Adrenal gland (tissue), 5 donors: ENCODE measurements around the gene PYGB.

Source experiments
- POLR2A ChIP-seq, 2 donors: fragments of 450-650 bp; IDR thresholded peaks; one replicate each; pipeline ENCODE4 v1.6.1; 2017; ENCODE audit warnings: antibody characterized with exemption in 2 of 2, mild to moderate bottlenecking in 2 of 2, moderate library complexity in 1 of 2
- TF ChIP-seq, protein P1 (sequence below), 6 experiments: fragments of 450-650 bp in 4 of 6; fragments of 200-600 bp in 2 of 6; sonication (generic) in 1 of 6; IDR thresholded peaks; 1 replicate in 5 of 6; 2 replicates in 1 of 6; pipeline versions ENCODE4 v1.5.1 to v1.8.0; 2016 to 2021; ENCODE audit warnings: antibody characterized with exemption in 6 of 6, mild to moderate bottlenecking in 2 of 6, moderate library complexity in 1 of 6
- donor health status: DM: no; HTN: no; CAD: no.

DNA sequence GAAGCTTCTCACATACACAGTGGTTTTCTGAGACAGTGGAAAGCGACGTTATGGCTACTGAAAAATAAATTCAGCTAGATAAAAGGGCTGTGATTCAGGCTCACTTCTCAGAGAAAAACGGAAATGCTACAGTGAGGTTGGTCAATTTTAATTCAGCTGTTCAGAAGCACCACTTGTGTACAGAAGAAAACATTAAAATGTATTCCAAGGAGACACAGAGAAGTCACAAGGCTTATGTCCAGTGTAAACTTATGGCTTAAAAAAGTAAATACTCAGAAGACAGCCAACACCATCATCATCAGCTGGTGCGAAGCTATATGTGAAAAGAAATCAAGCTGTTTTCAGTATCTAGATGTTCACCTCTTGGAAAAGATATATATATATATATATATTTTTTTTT lies 74.1 kb downstream of the PYGB start:
- TF ChIP-seq POLR2A (IDR thresholded peaks at IDR 0.05), result no peak
- TF ChIP-seq, protein P1, sequence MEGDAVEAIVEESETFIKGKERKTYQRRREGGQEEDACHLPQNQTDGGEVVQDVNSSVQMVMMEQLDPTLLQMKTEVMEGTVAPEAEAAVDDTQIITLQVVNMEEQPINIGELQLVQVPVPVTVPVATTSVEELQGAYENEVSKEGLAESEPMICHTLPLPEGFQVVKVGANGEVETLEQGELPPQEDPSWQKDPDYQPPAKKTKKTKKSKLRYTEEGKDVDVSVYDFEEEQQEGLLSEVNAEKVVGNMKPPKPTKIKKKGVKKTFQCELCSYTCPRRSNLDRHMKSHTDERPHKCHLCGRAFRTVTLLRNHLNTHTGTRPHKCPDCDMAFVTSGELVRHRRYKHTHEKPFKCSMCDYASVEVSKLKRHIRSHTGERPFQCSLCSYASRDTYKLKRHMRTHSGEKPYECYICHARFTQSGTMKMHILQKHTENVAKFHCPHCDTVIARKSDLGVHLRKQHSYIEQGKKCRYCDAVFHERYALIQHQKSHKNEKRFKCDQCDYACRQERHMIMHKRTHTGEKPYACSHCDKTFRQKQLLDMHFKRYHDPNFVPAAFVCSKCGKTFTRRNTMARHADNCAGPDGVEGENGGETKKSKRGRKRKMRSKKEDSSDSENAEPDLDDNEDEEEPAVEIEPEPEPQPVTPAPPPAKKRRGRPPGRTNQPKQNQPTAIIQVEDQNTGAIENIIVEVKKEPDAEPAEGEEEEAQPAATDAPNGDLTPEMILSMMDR (IDR thresholded peaks at IDR 0.05), result no peak
